H54 (cell line): ENCODE measurements around the gene ZFR2.

ENCODE experiments used
- DNase-seq: peaks from one replicate; pipeline ENCODE4 v3.0.0; 2011; ENCODE audit warnings: low spot score, mixed read lengths; ENCODE audit not compliant: insufficient read length
- FAIRE-seq: peaks from 3 replicates; lab custom pipeline; 2011; peaks lifted over from hg19 to GRCh38; lab: Jason Lieb, UNC
- POLR2A ChIP-seq: IDR thresholded peaks from 2 replicates; pipeline ENCODE4 v1.6.1; 2011; ENCODE audit warnings: low read depth, mild to moderate bottlenecking, low read length

Gene ZFR2

GRCh38 chr19:3808420-3809143 is 60.3 kb downstream of the ZFR2 start:
- TF ChIP-seq POLR2A = no peak
- DNase-seq (no peak), FAIRE-seq (no peak)

GRCh38 chr19:3807574-3808354 is 61.1 kb downstream of the ZFR2 start:
- no peak for TF ChIP-seq POLR2A
- FAIRE-seq = no peak

GRCh38 chr19:3807131-3807480 is 61.7 kb downstream of the ZFR2 start:
- TF ChIP-seq POLR2A = no peak
- no peak for FAIRE-seq

More at GRCh38 chr19:3807574-3808354, 61.1 kb downstream of the ZFR2 start:
- DNase-seq = no peak

GRCh38 chr19:3805859-3806258 is 63.0 kb downstream of the ZFR2 start:
- FAIRE-seq (no peak), DNase-seq (no peak)
- TF ChIP-seq POLR2A = no peak

More at GRCh38 chr19:3807131-3807480, 61.7 kb downstream of the ZFR2 start:
- DNase-seq = no peak

DNA sequence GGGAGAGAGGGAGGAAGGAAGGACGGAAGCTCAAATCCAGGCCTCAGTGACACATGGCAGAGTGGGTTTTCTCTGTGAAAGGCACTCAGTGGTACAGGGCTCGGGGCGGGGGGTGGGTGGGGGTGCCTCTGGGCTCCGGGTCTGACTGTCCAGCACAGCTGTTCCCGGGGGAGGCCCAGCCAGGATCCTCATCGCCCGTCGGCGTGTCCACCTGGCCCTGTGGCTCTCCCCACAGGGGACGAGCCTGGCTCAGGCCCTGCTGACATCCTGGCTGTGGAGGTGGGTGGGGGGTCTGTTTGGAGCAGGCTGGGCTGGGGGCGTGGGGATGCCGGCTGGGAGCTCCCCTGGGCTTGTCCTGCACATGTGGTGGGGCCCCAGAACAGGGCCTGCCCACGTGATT is 64.4 kb downstream of the ZFR2 start:
- DNase-seq = no peak
- FAIRE-seq = no peak
- no peak for TF ChIP-seq POLR2A

GRCh38 chr19:3803986-3804385 is 64.9 kb downstream of the ZFR2 start:
- no peak for FAIRE-seq
- no peak for TF ChIP-seq POLR2A
- DNase-seq = no peak

- TF ChIP-seq POLR2A = no peak
- no peak for FAIRE-seq
- DNase-seq = no peak
These were observed 65.5 kb downstream of the ZFR2 start for GRCh38 chr19:3803114-3803888.

GRCh38 chr19:3801412-3802096 is 67.3 kb downstream of the ZFR2 start:
- DNase-seq (no peak), FAIRE-seq (no peak)
- TF ChIP-seq POLR2A = no peak

GRCh38 chr19:3800996-3801395 is 67.8 kb downstream of the ZFR2 start:
- TF ChIP-seq POLR2A = no peak
- FAIRE-seq (no peak), DNase-seq (no peak)

GRCh38 chr19:3798137-3798536 is 70.7 kb downstream of the ZFR2 start:
- FAIRE-seq = no peak
- no peak for DNase-seq
- no peak for TF ChIP-seq POLR2A

GRCh38 chr19:3796358-3796757 is 72.5 kb downstream of the ZFR2 start:
- no peak for FAIRE-seq
- TF ChIP-seq POLR2A = no peak

DNA sequence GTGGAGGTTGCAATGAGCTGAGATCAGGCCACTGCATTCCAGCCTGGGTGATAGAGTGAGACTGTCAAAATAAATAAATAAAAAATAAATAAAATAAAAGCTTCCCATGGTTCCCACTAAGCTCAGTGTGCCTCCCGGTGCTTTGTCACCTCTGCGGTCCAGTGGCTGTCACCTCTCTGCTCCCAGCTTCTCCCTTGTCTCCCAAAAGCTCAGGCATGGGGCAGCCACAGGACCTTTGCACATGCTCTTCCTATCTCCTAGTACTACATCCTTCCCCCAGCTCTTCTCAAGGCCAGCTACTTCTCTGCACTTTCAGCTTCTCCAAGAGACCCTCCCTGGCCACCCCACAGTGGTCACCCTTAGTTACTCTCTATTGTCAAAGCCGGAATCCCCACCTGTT is 75.0 kb downstream of the ZFR2 start:
- no peak for TF ChIP-seq POLR2A

More at GRCh38 chr19:3796358-3796757, 72.5 kb downstream of the ZFR2 start:
- DNase-seq = no peak

DNA sequence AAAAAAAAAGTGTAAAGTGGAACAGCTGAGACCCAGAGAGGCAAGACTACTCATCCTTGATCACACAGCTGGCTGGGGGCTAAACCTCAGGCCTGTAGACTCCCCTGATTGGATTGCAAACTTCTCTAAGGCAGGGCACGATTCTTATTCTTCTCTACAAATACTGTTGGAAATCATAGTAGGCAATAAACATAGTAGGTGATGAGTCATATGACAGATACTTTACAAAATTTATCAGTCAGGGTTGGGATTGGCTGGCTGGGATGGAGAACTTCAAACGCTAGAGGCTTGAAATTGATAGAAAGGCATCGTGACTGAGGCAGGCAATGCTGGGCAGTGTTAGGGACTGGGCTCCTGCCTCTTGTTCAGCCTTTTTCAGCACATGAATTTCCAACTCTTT is 76.7 kb downstream of the ZFR2 start:
- no peak for TF ChIP-seq POLR2A
- no peak for DNase-seq
- FAIRE-seq = no peak

More for the DNA sequence above, 75.0 kb downstream of the ZFR2 start:
- no peak for DNase-seq
- no peak for FAIRE-seq

DNA sequence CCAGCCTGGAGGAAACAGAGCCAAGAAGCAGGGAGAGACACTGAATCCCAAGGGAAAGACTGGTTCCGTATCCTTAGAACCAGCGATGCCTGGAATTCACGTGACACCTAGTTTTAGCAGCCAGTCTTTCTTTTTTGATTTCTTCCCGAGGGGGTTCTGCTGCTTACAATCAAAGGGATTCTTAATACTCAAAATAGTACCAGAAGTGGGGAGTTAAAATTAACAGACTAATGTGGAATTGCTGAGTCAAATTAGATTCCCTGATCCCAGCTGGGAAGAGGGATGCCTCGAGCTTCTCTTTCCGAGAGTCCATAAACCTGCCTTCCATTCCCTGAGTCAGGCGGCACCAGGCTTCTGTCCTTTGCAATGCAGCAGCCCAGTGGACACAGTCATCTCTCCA is 77.9 kb downstream of the ZFR2 start:
- DNase-seq (no peak), FAIRE-seq (no peak)
- TF ChIP-seq POLR2A = no peak
